Measurements from ENCODE around the gene TET1.

DNA sequence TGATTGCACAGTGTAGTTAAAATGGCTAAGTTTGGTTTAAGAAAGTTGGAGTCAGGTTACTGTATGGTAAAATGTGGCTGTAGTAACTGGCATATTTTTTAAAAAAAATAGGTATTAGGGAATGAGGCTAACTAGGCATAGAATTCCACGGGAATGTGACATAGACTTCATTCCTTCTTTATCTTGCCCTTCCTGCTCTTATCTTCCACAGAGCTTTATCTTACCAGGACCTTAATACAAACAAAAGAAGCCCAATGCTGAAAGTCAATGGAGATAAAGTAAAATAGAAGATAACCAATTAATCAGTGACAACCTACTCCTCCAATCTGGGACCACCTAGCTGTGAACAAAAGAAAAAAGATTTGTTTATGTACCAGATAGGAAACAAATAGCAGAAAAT, 58.1 kb downstream of the TET1 start:
- TF ChIP-seq, protein P1, sequence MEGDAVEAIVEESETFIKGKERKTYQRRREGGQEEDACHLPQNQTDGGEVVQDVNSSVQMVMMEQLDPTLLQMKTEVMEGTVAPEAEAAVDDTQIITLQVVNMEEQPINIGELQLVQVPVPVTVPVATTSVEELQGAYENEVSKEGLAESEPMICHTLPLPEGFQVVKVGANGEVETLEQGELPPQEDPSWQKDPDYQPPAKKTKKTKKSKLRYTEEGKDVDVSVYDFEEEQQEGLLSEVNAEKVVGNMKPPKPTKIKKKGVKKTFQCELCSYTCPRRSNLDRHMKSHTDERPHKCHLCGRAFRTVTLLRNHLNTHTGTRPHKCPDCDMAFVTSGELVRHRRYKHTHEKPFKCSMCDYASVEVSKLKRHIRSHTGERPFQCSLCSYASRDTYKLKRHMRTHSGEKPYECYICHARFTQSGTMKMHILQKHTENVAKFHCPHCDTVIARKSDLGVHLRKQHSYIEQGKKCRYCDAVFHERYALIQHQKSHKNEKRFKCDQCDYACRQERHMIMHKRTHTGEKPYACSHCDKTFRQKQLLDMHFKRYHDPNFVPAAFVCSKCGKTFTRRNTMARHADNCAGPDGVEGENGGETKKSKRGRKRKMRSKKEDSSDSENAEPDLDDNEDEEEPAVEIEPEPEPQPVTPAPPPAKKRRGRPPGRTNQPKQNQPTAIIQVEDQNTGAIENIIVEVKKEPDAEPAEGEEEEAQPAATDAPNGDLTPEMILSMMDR (IDR thresholded peaks at IDR 0.05) = no peak
- no peak for TF ChIP-seq POLR2AphosphoS5 (IDR thresholded peaks at IDR 0.05; ENCODE audit: insufficient read depth in 1 of 2, low read depth in 1 of 2)
- TF ChIP-seq POLR2A (IDR thresholded peaks at IDR 0.05) = no peak
